NOMO-1 treated with DMSO at 0.1 percent for 48 hours (cell line): ENCODE measurements around the gene RUBCN.

ENCODE experiments used
- DNase-seq: peaks from one replicate; lab custom pipeline; 2025; ENCODE audit not compliant: unreplicated experiment; lab: John Stamatoyannopoulos, UW

Gene RUBCN

DNA sequence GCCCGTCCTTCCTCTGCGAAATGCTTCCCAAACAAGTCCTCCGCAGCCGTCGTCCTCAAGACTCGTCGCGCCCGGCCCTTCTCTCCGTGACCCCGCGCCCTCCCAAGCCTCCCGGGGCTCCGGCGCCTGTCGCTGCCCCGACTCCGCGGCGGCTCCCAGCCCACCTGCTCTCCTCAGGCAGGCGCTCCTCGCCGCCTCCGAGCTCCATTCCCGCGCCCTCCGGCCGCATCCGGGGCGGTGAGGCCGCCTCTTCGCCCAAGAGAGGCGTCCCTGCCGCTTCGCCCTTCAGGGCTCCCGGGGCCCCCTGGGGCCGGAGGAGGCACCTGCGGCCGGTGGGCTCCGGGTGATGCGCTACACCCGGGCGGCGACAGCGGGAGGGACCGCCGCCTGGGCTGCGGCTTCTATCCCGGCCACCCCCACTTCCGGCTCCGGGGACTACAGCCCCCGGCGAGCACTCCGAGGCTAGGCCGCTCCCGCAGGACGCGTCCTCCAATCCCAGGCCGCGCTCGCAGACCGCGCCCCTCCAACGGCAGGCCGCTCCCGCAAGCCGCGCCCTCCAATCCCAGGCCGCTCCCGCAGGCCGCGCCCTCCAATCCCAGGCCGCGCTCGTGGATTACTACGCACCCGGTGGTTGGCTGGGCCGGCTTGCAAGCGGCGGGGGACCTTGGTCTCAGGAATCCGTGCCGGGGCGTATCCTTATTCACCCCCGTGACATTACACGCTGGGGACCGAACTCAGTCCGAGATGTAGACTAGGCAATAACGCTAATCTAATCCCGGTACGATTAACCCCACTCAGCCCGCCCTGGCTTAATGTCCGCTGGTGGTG lies at the start of gene RUBCN:
RUBCN (minus strand) TSS at position 414 of the 828 bp plus-strand sequence; CDS start at position 229, 185 bp downstream.
- peak; percentile 99 for DNase-seq

DNA sequence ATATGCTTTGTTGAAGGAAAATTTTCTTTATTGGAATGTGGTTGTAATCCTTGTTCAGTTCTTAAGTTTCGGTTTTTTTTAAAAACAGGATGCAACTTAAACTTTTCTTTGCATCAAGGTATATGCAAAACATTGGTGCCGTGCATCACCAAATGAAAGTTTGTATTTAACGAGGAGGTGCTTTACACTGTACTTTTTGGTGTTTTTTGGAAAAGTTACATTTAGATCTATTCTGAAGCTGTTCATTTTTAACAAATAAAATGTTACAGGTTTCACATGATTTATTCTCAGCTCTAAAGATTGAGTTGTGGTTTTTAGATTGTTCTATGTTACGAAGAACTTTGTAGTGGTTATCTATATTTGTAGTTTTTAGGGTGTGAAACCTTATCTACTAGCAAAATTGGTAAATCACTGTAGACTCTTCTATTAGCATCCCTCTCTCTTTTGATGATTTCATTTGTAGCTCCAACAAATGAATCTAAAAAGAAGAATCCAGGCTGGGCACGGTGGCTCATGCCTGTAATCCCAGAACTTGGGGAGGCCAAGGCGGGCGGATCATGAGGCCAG lies 47.4 kb upstream of the RUBCN start:
- no peak for DNase-seq

DNA sequence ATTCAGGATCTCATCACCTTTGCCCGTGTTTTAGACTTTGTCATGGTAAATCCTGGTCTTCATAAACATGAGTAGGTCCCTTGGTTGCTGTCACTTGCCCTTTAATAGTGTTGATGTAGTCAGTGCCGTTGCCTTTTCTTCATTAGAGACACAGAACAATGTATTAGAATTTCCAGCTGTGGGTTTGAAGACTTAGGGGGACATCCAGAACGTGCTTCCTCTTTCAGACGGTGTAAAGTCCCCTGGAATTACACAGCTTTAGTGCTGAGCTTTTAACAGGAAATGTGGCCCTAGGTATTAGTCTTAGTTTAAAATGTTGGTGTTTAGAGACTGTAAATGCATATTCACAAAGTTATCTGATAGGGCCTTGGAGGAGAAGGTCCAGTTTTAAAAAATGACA lies 45.5 kb upstream of the RUBCN start:
- DNase-seq = no peak

DNA sequence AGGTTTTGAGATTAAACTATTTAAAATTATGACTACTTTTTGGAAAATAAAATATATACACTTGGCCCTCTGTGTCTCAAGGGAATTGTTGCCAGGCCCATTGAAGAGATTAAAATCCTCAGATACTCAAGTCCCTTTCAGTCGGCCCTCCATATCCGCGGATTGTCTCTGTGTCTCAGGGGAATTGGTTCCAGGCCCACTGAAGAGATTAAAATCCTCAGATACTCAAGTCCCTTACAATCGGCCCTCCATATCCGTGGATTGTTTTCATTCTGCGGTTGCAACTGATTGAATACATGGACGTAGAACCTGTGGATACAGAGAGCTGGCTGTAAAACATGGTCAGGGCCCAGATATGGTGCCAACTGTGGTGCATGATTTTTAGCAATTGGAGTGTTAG lies 38.6 kb upstream of the RUBCN start:
- DNase-seq = no peak

DNA sequence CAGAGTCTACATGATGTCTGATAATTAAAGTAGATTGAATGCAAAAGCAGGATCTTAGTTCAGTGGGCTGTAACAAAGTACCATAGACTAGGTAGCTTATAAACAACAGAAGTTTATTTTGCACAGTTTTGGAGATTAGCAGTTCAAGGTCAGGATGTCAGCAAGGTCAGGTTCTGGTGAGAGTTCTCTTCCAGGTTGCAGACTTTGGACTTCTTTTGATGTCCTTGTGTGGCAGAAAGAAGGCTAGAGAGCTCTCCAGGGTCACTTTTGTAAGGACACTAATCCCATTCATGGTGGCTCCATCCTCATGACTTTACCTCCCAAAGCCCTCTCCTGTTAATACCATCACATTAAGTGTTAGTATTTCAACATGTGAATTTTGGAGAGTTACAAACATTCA lies 25.1 kb upstream of the RUBCN start:
- DNase-seq = no peak

DNA sequence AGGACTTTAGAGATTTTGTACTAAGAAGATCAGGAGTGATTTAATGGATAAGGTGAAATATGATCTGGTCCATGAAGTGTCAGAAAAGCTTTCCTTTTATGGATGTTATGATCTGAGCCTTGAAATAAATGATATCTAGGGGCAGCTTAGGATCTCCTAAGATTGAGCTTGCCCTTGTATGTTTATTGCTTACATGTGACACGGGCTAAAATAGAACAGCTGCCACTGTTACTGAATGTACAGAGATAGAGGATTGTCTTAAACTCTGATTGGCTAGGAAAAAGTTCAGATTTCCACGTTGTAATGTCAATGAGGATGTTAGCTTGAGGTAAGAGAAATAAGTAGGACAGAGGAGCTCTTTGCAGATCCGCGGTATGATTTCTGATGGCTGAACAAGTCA lies 21.8 kb upstream of the RUBCN start:
- DNase-seq = no peak

DNA sequence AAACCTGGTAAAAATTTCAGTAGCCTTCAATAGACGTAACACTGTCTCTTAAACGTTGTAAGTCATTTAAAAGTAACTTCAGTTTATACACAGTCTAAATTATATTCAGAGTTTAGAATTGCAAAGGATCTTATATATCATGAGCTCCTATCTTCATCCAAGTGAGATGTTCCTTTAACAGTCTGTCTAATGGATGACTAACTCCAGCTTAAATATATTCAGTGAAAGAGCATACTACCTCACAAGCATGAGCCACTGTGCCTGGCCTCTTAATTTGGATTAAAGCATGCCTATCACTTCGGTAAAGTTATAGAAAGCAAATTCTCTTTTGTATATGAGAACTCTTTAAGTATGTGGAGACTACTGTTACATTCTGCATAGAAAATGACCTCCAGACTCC lies 20.0 kb upstream of the RUBCN start:
- no peak for DNase-seq

DNA sequence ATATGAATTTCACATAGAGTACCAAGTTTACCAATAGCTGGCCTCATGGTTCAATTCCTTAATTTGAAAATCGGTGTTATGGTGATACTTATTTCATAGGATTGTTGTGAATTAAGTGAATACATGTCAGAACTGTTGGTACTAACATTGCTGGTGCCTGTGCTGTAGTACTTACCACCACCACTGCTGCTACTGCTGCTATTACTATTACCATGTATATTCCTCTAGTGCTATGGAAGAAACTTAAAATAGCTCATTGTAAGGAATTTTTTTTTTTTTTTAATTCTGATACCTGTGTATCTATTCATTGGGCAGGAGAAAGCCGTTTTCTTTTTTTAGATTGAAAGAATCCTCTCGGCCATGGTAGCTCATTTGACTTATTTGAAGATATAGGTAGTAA lies 16.6 kb upstream of the RUBCN start:
- DNase-seq = no peak

DNA sequence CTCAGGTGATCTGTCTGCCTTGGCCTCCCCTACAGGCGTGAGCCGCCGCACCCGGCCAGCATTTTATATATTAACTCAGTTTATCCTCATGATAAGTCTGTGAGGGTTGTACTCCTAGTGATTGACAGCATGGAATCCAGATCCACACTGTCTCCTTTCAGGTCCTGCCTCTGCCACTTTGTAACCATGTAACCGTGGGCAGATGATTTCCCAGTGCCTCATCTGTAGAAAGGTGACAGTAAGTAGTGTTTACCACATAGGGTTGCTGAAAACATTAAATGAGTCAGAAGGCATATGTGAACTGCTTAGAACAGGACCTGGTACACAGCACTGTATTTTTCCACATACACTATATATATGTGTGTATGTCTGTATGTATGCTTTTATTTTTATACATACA lies 15.4 kb upstream of the RUBCN start:
- DNase-seq = no peak

DNA sequence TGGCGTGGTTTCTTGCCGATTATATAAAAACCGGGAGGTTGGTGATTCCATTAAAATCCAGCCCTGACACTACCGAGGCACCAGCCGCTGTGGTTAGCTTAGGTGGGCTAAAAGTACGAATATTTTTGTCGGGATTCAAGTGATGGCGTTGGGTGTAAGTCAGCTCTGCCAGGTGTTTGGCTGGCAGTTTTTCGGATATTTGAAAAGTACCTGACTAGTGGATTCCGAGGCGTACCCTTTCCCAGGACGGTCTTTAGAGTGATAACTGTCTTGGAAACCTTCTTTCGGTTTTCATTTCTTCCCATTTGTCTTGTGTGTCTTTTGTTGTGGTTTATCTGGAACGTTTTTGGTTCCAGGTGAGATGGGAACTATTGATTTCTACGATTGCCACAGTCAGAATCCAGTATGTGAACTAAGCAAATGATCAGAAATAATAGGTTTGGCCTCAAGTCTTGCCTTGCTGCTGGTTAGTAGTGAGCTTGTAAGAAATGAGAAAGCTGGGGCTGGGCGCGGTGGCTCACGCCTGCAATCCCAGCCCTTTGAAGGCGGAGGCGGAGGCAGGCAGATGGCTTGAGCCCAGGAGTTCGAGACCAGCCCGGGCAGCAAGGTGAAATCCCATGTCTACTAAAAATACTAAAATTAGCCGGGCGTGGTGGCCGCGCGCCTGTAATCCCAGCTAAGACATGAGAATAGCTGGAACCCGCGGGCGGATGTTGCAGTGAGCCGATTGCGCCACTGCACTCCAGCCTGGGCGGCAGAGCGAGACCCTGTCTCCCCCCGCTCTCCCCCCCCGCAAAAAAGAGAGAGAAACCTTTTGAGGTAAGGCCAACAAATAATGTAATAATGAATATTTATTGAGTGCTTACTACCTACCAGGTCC lies 14.4 kb upstream of the RUBCN start:
- peak; percentile 62 for DNase-seq

DNA sequence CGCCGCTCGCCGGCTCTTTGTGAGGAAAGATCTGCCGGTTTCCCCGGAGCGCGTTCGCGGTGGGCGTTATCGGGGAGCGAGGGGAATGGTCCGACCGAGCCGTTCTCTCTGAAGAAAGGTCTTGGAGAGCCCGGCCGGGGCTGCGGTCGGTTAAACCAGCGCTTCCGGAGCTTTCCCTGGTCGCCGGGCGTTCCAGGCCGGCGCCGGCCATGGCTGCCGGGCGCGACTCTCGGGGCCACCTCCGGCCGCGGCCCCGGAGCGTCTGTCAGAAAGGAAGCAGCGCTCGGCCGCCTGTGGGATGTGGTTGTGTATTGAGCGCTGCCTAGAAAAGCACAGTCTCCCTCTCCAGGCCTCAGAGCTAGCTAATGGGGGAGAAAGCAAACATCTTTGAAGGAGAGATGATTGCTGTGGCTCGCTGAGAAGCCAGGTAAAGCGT lies 13.7 kb upstream of the RUBCN start:
- peak; percentile 85 for DNase-seq

DNA sequence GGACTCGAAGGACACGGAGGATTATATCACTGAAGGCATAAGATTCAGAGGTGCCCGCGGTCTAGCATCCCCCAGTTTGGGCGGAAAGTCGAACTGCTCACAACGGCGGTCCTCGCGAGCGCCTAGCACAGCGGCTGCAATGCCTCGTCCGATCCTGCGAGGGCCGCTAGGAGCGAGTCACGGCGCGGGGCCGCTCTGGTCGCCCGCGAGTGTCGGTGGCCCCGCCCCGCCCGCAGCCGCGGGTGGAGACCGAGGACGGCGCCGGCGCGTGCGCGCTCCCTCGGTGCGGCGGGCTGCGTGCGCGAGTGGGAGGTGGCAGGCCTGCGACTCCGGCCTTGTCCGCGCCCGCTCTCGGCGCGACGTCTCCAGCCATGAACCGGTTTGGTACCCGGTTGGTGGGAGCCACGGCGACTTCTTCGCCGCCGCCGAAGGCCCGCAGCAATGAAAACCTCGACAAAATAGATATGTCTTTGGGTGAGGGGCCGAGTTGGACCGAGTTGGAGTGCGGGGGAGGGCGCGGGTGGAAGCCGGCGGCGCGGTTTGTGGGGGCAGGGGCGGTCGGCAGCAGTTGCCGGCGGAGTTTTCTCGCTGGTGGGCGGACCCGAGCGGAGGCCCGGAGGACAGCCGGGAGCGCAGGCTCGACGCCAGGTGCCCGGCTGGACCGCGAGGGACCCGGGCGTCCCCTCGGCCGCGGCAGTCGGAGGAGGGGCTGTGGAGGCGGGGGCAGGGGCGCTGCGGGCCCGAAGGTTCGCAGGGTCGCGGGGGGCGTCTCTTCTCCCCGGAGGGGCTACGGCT lies 13.1 kb upstream of the RUBCN start, which contains the start of gene FYTTD1:
FYTTD1 (plus strand) TSS at position 283 of the 795 bp plus-strand sequence; CDS start at position 372, 89 bp downstream.
- peak; percentile 91 for DNase-seq

DNA sequence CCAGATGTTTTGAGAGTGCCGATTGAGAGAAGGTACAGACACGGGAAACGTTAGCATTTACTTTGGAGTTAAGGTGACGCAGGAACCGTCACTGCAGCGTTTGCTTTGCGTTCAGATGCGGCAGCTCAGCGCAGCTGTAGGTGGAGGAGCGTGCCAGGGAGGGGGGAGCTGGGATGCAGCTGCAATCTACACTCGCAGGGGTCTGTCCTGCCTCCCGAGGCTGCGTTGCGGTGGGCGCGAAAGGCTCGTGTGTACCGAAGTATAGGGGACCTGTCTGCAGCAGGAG lies 12.6 kb upstream of the RUBCN start:
- peak; percentile 55 for DNase-seq

DNA sequence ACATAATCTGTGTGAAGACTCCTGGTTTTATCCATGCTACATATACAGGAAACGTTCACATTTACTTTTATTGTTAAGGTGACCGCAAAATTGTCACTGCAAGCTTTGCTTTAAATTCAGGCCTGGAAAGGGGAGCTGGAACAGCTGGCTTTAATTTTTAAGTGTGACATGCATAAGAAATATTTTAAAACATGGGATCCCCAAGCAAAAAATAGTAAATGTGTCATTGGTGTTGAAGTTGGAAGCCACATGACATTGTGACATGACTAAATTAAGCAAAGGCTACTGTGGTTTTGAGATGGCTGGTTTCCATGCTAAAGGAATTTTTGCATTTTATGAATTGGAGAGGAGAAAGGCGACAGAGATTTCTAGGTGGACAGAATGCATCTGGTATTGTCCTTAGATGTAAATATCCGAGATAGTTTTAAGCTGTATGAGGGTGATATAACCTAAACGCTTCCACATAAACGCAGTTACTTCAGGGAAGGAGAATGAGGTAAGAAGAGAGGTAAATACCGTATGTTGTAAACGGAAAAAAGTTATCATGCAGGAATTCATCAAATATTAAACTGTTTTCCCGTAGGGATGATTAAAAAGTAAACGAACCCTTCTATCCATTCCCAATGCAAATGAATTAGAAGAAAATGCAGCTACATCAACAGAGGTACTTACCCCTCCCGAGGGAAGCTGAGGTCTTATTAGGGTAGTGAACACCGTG lies 12.1 kb upstream of the RUBCN start:
- no peak for DNase-seq

DNA sequence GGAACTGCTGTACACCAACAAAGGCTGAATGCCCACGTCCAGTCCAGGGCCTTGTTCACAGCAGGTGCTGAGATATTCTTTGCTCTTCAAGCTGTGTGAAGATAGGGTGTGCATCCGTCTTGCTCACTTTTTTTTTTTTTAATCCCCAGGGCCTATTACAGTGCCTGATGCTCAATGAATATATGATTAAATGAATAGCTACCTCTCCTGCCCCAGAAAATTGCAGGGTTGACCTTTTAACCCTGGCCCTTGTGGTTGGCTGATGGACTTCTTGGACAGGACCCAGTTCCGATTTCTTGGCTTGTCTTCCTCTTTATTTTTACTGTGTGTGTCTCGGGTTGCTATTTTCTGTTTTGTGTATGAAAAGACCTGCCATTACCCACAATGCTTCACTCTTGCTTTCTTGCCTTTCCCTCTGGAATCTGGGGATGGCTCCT lies 10.1 kb upstream of the RUBCN start:
- DNase-seq = peak; percentile 83

DNA sequence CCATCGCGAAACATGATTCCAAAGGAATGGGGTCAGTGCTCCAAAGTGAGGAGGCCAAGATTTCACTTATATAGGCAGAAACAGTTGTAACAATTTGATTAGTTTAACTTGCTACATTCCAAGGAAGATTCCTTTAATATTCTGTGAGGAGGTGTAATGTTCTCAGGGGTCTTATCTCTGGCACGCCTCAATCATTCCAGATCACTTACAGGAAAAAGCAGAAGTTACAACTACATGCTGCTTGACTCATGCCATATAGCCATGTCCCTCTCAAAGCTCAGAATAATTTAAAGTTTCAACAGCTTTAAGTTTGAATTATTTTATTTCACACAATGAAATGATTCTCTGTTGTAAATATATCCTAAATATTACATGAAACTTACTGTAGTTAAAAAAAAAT lies 9.5 kb upstream of the RUBCN start:
- DNase-seq = peak; percentile 44

DNA sequence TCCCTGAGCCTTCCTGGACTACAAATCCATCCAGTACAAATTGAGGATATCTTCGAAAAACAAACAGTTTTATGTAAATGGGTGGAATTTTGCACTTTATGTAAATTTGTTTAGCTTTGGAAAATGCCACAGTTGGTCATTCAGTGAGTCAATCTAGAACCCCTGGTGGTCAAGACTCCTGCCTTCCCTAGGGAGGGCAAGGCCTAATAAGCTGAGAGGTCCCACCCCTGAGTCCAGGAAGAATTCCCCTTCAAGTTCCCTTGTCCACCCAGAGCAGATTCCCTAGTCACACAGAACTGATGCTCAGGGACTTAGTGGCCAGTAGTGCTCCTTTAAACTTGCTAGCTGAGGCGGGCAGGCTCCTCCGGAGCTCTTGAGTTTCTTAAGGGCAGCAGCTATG lies 6.1 kb upstream of the RUBCN start:
- DNase-seq = no peak

DNA sequence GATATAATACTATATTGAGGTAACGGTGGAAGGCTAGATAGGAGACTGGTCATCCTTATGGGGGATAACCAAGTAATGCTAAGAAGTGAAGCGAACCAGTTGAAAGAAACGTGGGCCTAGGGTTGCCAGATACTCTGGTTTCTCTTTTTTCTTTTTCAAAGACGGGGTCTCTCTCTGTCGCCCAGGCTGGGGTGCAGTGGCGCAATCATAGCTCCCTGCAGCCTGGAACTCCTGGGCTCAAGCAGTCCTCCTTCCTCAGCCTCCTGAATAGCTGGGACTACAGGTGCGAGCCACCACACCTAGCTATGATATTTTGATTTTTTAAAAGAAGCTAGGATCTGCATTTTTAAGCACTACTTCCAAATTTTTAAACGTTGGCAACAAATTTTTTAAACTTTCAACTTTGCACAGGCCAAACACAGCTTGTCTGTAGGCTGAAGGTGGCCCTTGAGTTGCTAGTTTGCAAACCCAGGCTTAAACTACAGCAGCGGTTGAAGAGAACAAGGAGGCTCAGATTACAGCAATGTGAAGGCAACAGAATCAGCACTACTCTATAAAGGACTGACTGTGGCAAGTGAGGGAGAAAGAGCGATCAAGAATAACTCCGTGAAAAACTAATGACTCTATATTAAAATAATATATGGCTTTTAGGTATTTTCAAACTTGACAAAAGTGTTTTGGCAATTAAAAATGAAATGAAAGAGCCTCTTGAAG lies 1.2 kb upstream of the RUBCN start:
- DNase-seq = no peak

DNA sequence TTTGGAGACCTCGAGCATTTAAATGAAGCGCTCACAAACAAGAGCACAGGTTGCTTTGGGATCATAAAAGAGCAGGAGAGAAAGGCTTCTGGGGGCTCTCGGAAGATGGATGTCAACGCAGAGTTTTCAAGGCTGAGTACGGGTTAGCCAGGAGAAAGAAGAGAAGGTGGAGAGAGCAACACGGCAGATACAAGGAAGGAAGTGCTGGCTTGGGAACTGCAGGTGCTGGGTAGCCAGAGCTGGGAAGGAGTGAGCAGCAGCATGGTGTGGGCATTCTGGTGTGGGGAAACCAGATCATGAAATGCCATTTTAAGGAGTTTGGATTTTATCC lies 580 bp upstream of the RUBCN start:
- DNase-seq = no peak

DNA sequence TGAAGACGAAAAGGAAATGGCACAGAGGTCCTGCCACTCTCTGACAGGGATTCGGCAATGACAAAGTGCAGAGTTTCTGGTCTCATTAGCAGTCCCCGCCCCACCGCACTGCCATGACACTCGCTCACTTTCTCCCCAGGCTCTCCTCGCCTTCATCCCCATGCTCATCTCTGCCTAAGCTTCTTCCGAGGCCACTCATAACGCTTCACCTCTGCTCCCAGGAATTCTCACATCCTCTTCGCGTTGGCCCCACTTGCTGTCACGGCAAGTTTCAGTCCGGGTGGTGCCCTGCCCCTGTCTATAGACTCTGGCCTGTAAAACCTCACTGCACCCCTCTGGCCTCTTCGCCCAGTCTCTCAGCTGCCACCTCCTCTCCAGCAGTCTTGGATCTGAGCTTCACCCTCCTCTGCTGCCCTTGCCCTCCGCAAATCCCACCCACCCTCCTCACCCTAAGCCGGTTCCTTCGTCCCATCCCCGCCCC lies 654 bp downstream of the RUBCN start:
- DNase-seq = no peak
